NCI-H69 (cell line): Measurements from ENCODE around the gene ARL8B.
A peak's percentile ranks its signal among the peaks of the same experiment; 100 is the strongest.

Experiments used
- DNase-seq: peaks from one replicate; lab custom pipeline; 2025; lab: John Stamatoyannopoulos, UW

The ARL8B gene

GRCh38 chr3:5212628-5213573 is 90.8 kb downstream of the ARL8B start:
- no peak for DNase-seq

GRCh38 chr3:5213574-5213966 is 91.5 kb downstream of the ARL8B start:
- no peak for DNase-seq

GRCh38 chr3:5214352-5214751 is 92.3 kb downstream of the ARL8B start:
- no peak for DNase-seq

- DNase-seq: no peak
Observed at GRCh38 chr3:5217824-5218595, 95.9 kb downstream of the ARL8B start.

- no peak for DNase-seq
Observed at GRCh38 chr3:5218815-5219214, 96.7 kb downstream of the ARL8B start.

GRCh38 chr3:5219216-5219615 is 97.1 kb downstream of the ARL8B start:
- no peak for DNase-seq

GRCh38 chr3:5220193-5220592 is 98.1 kb downstream of the ARL8B start:
- DNase-seq: no peak

- no peak for DNase-seq
Observed at GRCh38 chr3:5220667-5221431, 98.8 kb downstream of the ARL8B start.

- DNase-seq: no peak
Observed at GRCh38 chr3:5221701-5222100, 99.6 kb downstream of the ARL8B start.

- DNase-seq: no peak
Observed at GRCh38 chr3:5222283-5223005, 100.4 kb downstream of the ARL8B start.

- peak; percentile 43 for DNase-seq
Observed at GRCh38 chr3:5226783-5227182, 104.7 kb downstream of the ARL8B start.

GRCh38 chr3:5227812-5228211 is 105.7 kb downstream of the ARL8B start:
- no peak for DNase-seq

- no peak for DNase-seq
Observed at GRCh38 chr3:5229414-5229813, 107.3 kb downstream of the ARL8B start.
